ENCODE measurements around the gene APAF1. TPM values are rescaled to one million over a fixed set of nuclear protein-coding genes. Genes with fewer than 3 reads are reported as not detected.

The APAF1 gene
- total and polyA plus RNA-seq, 2 donors (not counting 3 experiments of a cell fraction or from before 2014, with no cell fraction given), result 7.2 to 35.2 TPM

GRCh38 chr12:98735821-98736220 is 90.7 kb downstream of the APAF1 start:
- Histone ChIP-seq H3K79me2 (ENCODE audit: control insufficient read depth, insufficient read depth, low read length) (no peaks in the 10 kb centered on the region), H3K4me3 (replicated peaks in 1 of 3; ENCODE audit: insufficient read depth in 1 of 3, low read depth in 1 of 3, low read length in 3 of 3) (no peak overlapping the region), H3K4me1 (ENCODE audit: control insufficient read depth, extremely low read depth, insufficient read depth, low read length) (peaks cover 12% of the 10 kb centered on the region), H3K9ac (replicated peaks; ENCODE audit: extremely low read depth, insufficient read depth, low read length) (no peak overlapping the region), H4K20me1 (replicated peaks; ENCODE audit: control insufficient read depth, extremely low read depth, insufficient read depth, low read length) (no peaks in the 10 kb centered on the region), H3K36me3 (ENCODE audit: control insufficient read depth in 2 of 2, extremely low read depth in 1 of 2, insufficient read depth in 2 of 2, low read length in 2 of 2) (peaks cover 0 to 3% of the 10 kb centered on the region in 2 experiments), H3K27ac (ENCODE audit: insufficient read depth, low read depth, low read length) (no peak overlapping the region), H3K9me1 (replicated peaks; ENCODE audit: control insufficient read depth, extremely low read depth, insufficient read depth, low read length) (no peaks in the 10 kb centered on the region), H2AFZ (ENCODE audit: low read depth, low read length) (no peak overlapping the region), H3K9me3 (replicated peaks; ENCODE audit: control insufficient read depth, insufficient read depth, low read length) (no peaks in the 10 kb centered on the region), H3K4me2 (ENCODE audit: insufficient read depth, low read length) (no peak overlapping the region), H3K27me3 (ENCODE audit: control insufficient read depth in 2 of 2, insufficient read depth in 2 of 2, low read length in 2 of 2) (peaks cover 0 to 1% of the 10 kb centered on the region in 2 experiments)
- ChIA-PET CTCF (interaction anchor here (1.6 kb wide), 1 partner anchor 10 kb away, joined by 9 read pairs; no protein-coding TSS in a partner anchor), POLR2A (no interaction called here)
- DNase-seq (ENCODE audit: low read depth, low spot score) (no peak), FAIRE-seq (no peak)
- dilution Hi-C loops (cut with MboI; ENCODE audit: extremely low pct_ligation_motif_present, low sequenced_read_pairs), result no loop called here
- intact Hi-C loops (cut with micrococcal nuclease), result no loop called here
- TF ChIP-seq CTCF (IDR thresholded peaks at IDR 0.05; ENCODE audit: extremely low read depth in 1 of 2, insufficient read depth in 1 of 2, low read depth in 1 of 2, low read length in 2 of 2) (no peak), MAX (IDR thresholded peaks at IDR 0.05; ENCODE audit: insufficient read depth, insufficient read length) (no peak), JUN (IDR thresholded peaks at IDR 0.05; ENCODE audit: borderline replicate concordance, insufficient read depth, insufficient read length, low read depth) (no peak), MYC (IDR thresholded peaks at IDR 0.05; ENCODE audit: low read depth, low read length) (no peak), POLR2AphosphoS5 (IDR thresholded peaks at IDR 0.05; ENCODE audit: insufficient read depth, low read depth, low read length) (no peak), GATA2 (IDR thresholded peaks at IDR 0.05; ENCODE audit: insufficient read depth, insufficient read length, low read depth, low read length) (no peak)
- BruUV-seq (replicated peaks), result no TSS peak
